Stimulated activated CD8-positive, alpha-beta memory T cell treated with anti-CD3 and anti-CD28 coated beads, Interleukin-4, amount 100 ng/mL, for 4 hours (primary cell): ENCODE measurements around the gene DLG2.
"Not testable (repeated sequence)": the region's sequence is repeated elsewhere in the genome, so short reads cannot be mapped to it uniquely, and the experiment has no call there.

Source experiments
- DNase-seq, 2 donors: peaks; one replicate each; pipeline ENCODE4 v3.0.0-alpha.2; 2020; ENCODE audit warnings: low read depth in 2 of 2, low spot score in 1 of 2

The DLG2 gene

GRCh38 chr11:85464283-85464682 lies 162.9 kb downstream of the DLG2 start:
- DNase-seq, result no peak

GRCh38 chr11:85459304-85459703 lies 167.8 kb downstream of the DLG2 start:
- no peak for DNase-seq

- no peak for DNase-seq
These were observed 182.7 kb downstream of the DLG2 start for GRCh38 chr11:85444479-85444878.

GRCh38 chr11:85440273-85440672 lies 186.9 kb downstream of the DLG2 start:
- DNase-seq, result no peak

- DNase-seq, result no peak
These were observed 188.8 kb downstream of the DLG2 start for GRCh38 chr11:85438328-85438727.

- no peak for DNase-seq
These were observed 195.8 kb downstream of the DLG2 start for GRCh38 chr11:85431319-85431718.

GRCh38 chr11:85423794-85424193 lies 203.3 kb downstream of the DLG2 start:
- DNase-seq, result no peak

GRCh38 chr11:85423316-85423715 lies 203.8 kb downstream of the DLG2 start:
- DNase-seq, result no peak

GRCh38 chr11:85414175-85414574 lies 213.0 kb downstream of the DLG2 start:
- DNase-seq, result no peak

- DNase-seq, result no peak
These were observed 219.5 kb downstream of the DLG2 start for GRCh38 chr11:85407648-85408047.

- no peak for DNase-seq
These were observed 220.3 kb downstream of the DLG2 start for GRCh38 chr11:85406841-85407240.

GRCh38 chr11:85406316-85406715 lies 220.8 kb downstream of the DLG2 start:
- DNase-seq, result no peak

- DNase-seq, result not testable (repeated sequence)
These were observed 231.6 kb downstream of the DLG2 start for GRCh38 chr11:85395515-85396055.

- no peak for DNase-seq
These were observed 232.9 kb downstream of the DLG2 start for GRCh38 chr11:85394283-85394682.

- no peak for DNase-seq
These were observed 236.0 kb downstream of the DLG2 start for GRCh38 chr11:85391141-85391540.

- no peak for DNase-seq
These were observed 241.6 kb downstream of the DLG2 start for GRCh38 chr11:85385547-85385946.

GRCh38 chr11:85385111-85385510 lies 242.0 kb downstream of the DLG2 start:
- no peak for DNase-seq

GRCh38 chr11:85379066-85379465 lies 248.1 kb downstream of the DLG2 start:
- DNase-seq, result no peak

GRCh38 chr11:85377901-85378300 lies 249.2 kb downstream of the DLG2 start:
- DNase-seq, result no peak

- no peak for DNase-seq
These were observed 267.3 kb downstream of the DLG2 start for GRCh38 chr11:85359859-85360258.

- no peak for DNase-seq
These were observed 271.2 kb downstream of the DLG2 start for GRCh38 chr11:85355921-85356320.

GRCh38 chr11:85349539-85349938 lies 277.6 kb downstream of the DLG2 start:
- DNase-seq, result not testable (repeated sequence)

GRCh38 chr11:85348945-85349344 lies 278.2 kb downstream of the DLG2 start:
- DNase-seq, result no peak

- DNase-seq, result no peak
These were observed 279.9 kb downstream of the DLG2 start for GRCh38 chr11:85347291-85347690.
